HEK293 (cell line): Measurements from ENCODE around the gene ZNF423.

Experiments
- CTCF ChIA-PET: fragments of 350-600 bp; formaldehyde crosslinking; extraction: SDS; loops from one replicate; lab custom pipeline; 2021; ENCODE audit warnings: antibody characterized with exemption; lab: Yijun Ruan, JAX
- POLR2A ChIA-PET: fragments of 300-600 bp; formaldehyde crosslinking; extraction: SDS; loops from one replicate; lab custom pipeline; 2020; ENCODE audit warnings: antibody characterized with exemption, inconsistent platforms; lab: Yijun Ruan, JAX
- H3K27ac ChIP-seq: fragments of 200-500 bp; sonication (Bioruptor generic); 2 replicates; pipeline ENCODE4 v1.5.1; 2014; ENCODE audit warnings: low read depth, low read length, control low read depth, inconsistent platforms; ENCODE audit errors: extremely low read depth
- H3K36me3 ChIP-seq, 2 experiments: fragments of 200-500 bp in 1 of 2; sonication (Bioruptor generic) in 1 of 2; 1 replicate in 1 of 2; 2 replicates in 1 of 2; pipeline ENCODE4 v1.5.1; 2014 to 2017; ENCODE audit warnings: inconsistent platforms in 2 of 2, low read length in 2 of 2; ENCODE audit not compliant: control insufficient read depth in 2 of 2, insufficient read depth in 1 of 2
- H3K4me1 ChIP-seq: fragments of 200-500 bp; sonication (Bioruptor generic); 2 replicates; pipeline ENCODE4 v1.5.1; 2014; ENCODE audit warnings: mild to moderate bottlenecking, low read length, inconsistent platforms; ENCODE audit not compliant: control insufficient read depth, insufficient read depth
- H3K4me3 ChIP-seq: 2 replicates; pipeline ENCODE4 v1.5.1; 2011; ENCODE audit warnings: low read depth, mild to moderate bottlenecking, control low read depth, low read length, moderate library complexity
- H3K9me3 ChIP-seq: fragments of 200-500 bp; sonication (Bioruptor generic); 2 replicates; pipeline ENCODE4 v1.5.1; 2014; ENCODE audit warnings: low read depth, low read length, inconsistent platforms; ENCODE audit not compliant: control insufficient read depth, insufficient read depth
- GFI1B ChIP-seq: fragments of 450-650 bp; formaldehyde crosslinking; IDR thresholded peaks from 2 replicates; pipeline ENCODE4 v1.5.1; 2016; ENCODE audit warnings: missing biosample characterization, missing genetic modification characterization
- GLIS2 ChIP-seq: fragments of 450-650 bp; formaldehyde crosslinking; IDR thresholded peaks from 2 replicates; pipeline ENCODE4 v1.5.1; 2016; ENCODE audit warnings: missing biosample characterization, missing genetic modification characterization
- IKZF3 ChIP-seq: fragments of 450-650 bp; IDR thresholded peaks from 2 replicates; pipeline ENCODE4 v1.5.0; 2018; ENCODE audit warnings: missing biosample characterization, mild to moderate bottlenecking, missing genetic modification characterization, moderate library complexity
- KLF1 ChIP-seq: fragments of 450-650 bp; formaldehyde crosslinking; IDR thresholded peaks from 2 replicates; pipeline ENCODE4 v1.5.1; 2016; ENCODE audit warnings: missing biosample characterization, missing genetic modification characterization
- MEIS1 ChIP-seq: sonication (generic); formaldehyde crosslinking; IDR thresholded peaks from 2 replicates; pipeline ENCODE4 v1.8.1; 2022; ENCODE audit warnings: missing genetic modification reagents, mild to moderate bottlenecking, borderline replicate concordance
- OSR2 ChIP-seq: fragments of 450-650 bp; formaldehyde crosslinking; IDR thresholded peaks from 2 replicates; pipeline ENCODE4 v1.5.1; 2016; ENCODE audit warnings: missing biosample characterization, missing genetic modification characterization
- SCRT2 ChIP-seq: fragments of 450-650 bp; formaldehyde crosslinking; IDR thresholded peaks from 2 replicates; pipeline ENCODE4 v1.5.1; 2016; ENCODE audit warnings: missing biosample characterization, missing genetic modification characterization
- SETDB1 ChIP-seq: IDR thresholded peaks from one replicate; pipeline ENCODE4 v1.6.1; 2017; ENCODE audit warnings: mild to moderate bottlenecking, low read length, moderate library complexity, mixed read lengths; ENCODE audit not compliant: insufficient read length
- TRIM28 ChIP-seq: IDR thresholded peaks from 2 replicates; pipeline ENCODE4 v1.6.1; 2011; ENCODE audit warnings: low read length, control low read depth, borderline replicate concordance
- ZNF121 ChIP-seq: fragments of 450-650 bp; formaldehyde crosslinking; IDR thresholded peaks from 2 replicates; pipeline ENCODE4 v1.5.1; 2016; ENCODE audit warnings: missing biosample characterization, missing genetic modification characterization
- ZNF132 ChIP-seq: fragments of 450-650 bp; formaldehyde crosslinking; IDR thresholded peaks from 2 replicates; pipeline ENCODE4 v1.5.1; 2017; ENCODE audit warnings: missing biosample characterization, missing genetic modification characterization, borderline replicate concordance
- ZNF157 ChIP-seq: fragments of 450-650 bp; formaldehyde crosslinking; IDR thresholded peaks from 2 replicates; pipeline ENCODE4 v1.5.1; 2016; ENCODE audit warnings: missing biosample characterization, missing genetic modification characterization
- ZNF37A ChIP-seq: fragments of 450-650 bp; IDR thresholded peaks from 2 replicates; pipeline ENCODE4 v1.5.1; 2018; ENCODE audit warnings: missing biosample characterization, missing genetic modification characterization
- ZNF48 ChIP-seq: fragments of 450-650 bp; formaldehyde crosslinking; IDR thresholded peaks from 2 replicates; pipeline ENCODE4 v1.5.1; 2016; ENCODE audit warnings: missing biosample characterization, missing genetic modification characterization
- ZNF510 ChIP-seq: fragments of 450-650 bp; formaldehyde crosslinking; IDR thresholded peaks from 2 replicates; pipeline ENCODE4 v1.5.1; 2018; ENCODE audit warnings: mild to moderate bottlenecking, missing genetic modification characterization, missing biosample characterization; ENCODE audit not compliant: insufficient replicate concordance
- ZNF530 ChIP-seq: fragments of 450-650 bp; formaldehyde crosslinking; IDR thresholded peaks from 2 replicates; pipeline ENCODE4 v1.5.1; 2016; ENCODE audit warnings: low read depth, missing biosample characterization, missing genetic modification characterization
- ZNF558 ChIP-seq: fragments of 450-650 bp; formaldehyde crosslinking; IDR thresholded peaks from 2 replicates; pipeline ENCODE4 v1.5.1; 2016; ENCODE audit warnings: missing biosample characterization, missing genetic modification characterization
- ZNF610 ChIP-seq: fragments of 450-650 bp; formaldehyde crosslinking; IDR thresholded peaks from 2 replicates; pipeline ENCODE4 v1.5.1; 2016; ENCODE audit warnings: missing biosample characterization, missing genetic modification characterization, borderline replicate concordance
- ZNF624 ChIP-seq: fragments of 450-650 bp; formaldehyde crosslinking; IDR thresholded peaks from 2 replicates; pipeline ENCODE4 v1.5.1; 2017; ENCODE audit warnings: missing biosample characterization, missing genetic modification characterization
- ZNF654 ChIP-seq: fragments of 450-650 bp; formaldehyde crosslinking; IDR thresholded peaks from 2 replicates; pipeline ENCODE4 v1.5.1; 2016; ENCODE audit warnings: low read depth, missing biosample characterization, missing genetic modification characterization
- ZNF701 ChIP-seq: fragments of 450-650 bp; formaldehyde crosslinking; IDR thresholded peaks from 2 replicates; pipeline ENCODE4 v1.5.1; 2016; ENCODE audit warnings: missing biosample characterization, missing genetic modification characterization
- ZNF776 ChIP-seq: fragments of 450-650 bp; formaldehyde crosslinking; IDR thresholded peaks from 2 replicates; pipeline ENCODE4 v1.5.0; 2017; ENCODE audit warnings: missing biosample characterization, missing genetic modification characterization, borderline replicate concordance
- TF ChIP-seq, protein P1 (sequence below): fragments of 450-650 bp; formaldehyde crosslinking; IDR thresholded peaks from 2 replicates; pipeline ENCODE4 v1.5.1; 2016; ENCODE audit warnings: missing biosample characterization, missing genetic modification characterization, borderline replicate concordance
- TF ChIP-seq, protein P2 (sequence below): fragments of 450-650 bp; IDR thresholded peaks from 2 replicates; pipeline ENCODE4 v1.5.1; 2018; ENCODE audit warnings: missing biosample characterization, mild to moderate bottlenecking, missing genetic modification characterization

Gene ZNF423

DNA sequence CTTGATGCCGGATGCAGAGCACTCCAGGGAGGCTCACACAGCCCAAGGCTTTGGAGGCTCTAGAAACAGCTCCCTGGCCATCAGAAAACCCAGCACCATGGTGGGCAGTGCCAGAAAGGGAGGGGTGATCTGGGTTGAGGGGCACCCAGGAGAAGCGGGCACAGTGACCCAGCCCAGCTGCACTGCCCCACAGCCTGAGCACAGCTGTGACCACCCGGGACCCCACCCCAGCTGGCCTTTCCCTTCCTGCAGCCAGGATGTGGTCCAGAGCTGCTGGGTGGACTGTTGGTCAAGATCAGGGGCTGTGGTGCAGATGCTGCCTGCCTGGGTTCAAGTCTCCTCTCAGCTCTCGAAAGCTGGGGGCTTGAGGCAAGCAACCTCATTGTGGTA lies 223.1 kb downstream of the ZNF423 start:
- H3K4me1 ChIP-seq, result no peaks in the 10 kb centered on the region
- POLR2A ChIA-PET, result no interaction called here
- no peak overlapping the region for H3K4me3 ChIP-seq
- H3K9me3 ChIP-seq, result no peaks in the 10 kb centered on the region
- H3K36me3 ChIP-seq, result peaks cover 0 to 19% of the 10 kb centered on the region in 2 experiments; a peak in 1 of 3 replicates
- TF ChIP-seq ZNF157 (tag by site-specific recombination), result no peak
- TF ChIP-seq ZNF654 (tag by site-specific recombination), result no peak
- no peak for TF ChIP-seq OSR2
- no peak for TF ChIP-seq ZNF510 (tag by site-specific recombination)
- TF ChIP-seq ZNF776, result no peak
- TF ChIP-seq KLF1, result no peak
- no peak for TF ChIP-seq IKZF3 (tag by site-specific recombination)
- no peak for TF ChIP-seq ZNF530
- no peak for TF ChIP-seq TRIM28
- TF ChIP-seq GFI1B, result no peak
- no peak for TF ChIP-seq ZNF610
- TF ChIP-seq, all 188 proteins: peak for 0
- H3K27ac ChIP-seq, result no peak overlapping the region
- CTCF ChIA-PET, result interaction anchor here (1.2 kb wide), 1 partner anchor 167 kb away, joined by 3 read pairs; no protein-coding TSS in a partner anchor

DNA sequence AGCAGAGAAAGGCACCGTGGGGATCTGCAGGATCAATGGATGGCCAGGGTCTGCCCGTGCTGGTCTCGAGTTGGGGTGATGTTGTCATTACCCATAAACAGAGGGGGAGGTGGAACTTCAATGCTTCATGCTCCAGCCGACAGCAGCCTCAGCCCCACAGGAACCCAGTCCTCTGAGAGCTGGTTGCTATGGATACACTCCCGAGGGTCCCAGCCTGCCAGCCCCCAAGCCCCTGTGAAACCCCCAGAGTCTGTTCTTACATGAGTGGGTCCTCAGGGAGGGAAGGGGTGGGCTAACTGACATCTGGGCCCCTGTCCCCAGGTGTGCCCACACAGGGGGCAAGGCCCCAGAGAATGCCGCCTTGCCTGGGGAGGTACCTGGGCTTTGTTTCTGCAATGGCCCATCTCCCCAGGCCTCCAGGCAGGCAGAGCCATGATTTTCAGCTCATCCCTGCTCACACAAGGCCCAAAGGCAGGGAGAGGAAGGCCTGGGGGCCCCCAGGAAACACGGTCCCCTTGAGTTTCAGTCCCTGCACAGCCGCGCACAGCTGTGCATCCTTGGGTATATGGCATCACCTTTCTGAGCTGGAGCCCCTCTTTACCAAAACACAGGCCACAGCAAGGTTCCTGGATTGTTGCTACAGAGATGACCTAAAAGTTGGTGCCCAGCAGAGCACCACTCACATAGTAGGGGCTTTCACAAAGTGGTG lies 223.7 kb downstream of the ZNF423 start:
- Histone ChIP-seq H3K4me1 (no peaks in the 10 kb centered on the region), H3K4me3 (no peak overlapping the region), H3K36me3 (peaks cover 0 to 14% of the 10 kb centered on the region in 2 experiments; a peak in 1 of 3 replicates), H3K9me3 (no peaks in the 10 kb centered on the region), H3K27ac (no peak overlapping the region)
- POLR2A ChIA-PET, result no interaction called here
- no peak for TF ChIP-seq MEIS1 (CRISPR knock-in tag)
- TF ChIP-seq ZNF48, result no peak
- no peak for TF ChIP-seq ZNF132 (tag by site-specific recombination)
- TF ChIP-seq ZNF157 (tag by site-specific recombination), result no peak
- TF ChIP-seq ZNF121 (tag by site-specific recombination), result no peak
- TF ChIP-seq SCRT2 (tag by site-specific recombination), result no peak
- TF ChIP-seq, protein P1, sequence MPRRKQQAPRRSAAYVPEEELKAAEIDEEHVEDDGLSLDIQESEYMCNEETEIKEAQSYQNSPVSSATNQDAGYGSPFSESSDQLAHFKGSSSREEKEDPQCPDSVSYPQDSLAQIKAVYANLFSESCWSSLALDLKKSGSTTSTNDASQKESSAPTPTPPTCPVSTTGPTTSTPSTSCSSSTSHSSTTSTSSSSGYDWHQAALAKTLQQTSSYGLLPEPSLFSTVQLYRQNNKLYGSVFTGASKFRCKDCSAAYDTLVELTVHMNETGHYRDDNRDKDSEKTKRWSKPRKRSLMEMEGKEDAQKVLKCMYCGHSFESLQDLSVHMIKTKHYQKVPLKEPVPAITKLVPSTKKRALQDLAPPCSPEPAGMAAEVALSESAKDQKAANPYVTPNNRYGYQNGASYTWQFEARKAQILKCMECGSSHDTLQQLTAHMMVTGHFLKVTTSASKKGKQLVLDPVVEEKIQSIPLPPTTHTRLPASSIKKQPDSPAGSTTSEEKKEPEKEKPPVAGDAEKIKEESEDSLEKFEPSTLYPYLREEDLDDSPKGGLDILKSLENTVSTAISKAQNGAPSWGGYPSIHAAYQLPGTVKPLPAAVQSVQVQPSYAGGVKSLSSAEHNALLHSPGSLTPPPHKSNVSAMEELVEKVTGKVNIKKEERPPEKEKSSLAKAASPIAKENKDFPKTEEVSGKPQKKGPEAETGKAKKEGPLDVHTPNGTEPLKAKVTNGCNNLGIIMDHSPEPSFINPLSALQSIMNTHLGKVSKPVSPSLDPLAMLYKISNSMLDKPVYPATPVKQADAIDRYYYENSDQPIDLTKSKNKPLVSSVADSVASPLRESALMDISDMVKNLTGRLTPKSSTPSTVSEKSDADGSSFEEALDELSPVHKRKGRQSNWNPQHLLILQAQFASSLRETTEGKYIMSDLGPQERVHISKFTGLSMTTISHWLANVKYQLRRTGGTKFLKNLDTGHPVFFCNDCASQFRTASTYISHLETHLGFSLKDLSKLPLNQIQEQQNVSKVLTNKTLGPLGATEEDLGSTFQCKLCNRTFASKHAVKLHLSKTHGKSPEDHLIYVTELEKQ (tag by site-specific recombination), result no peak
- TF ChIP-seq, protein P2, sequence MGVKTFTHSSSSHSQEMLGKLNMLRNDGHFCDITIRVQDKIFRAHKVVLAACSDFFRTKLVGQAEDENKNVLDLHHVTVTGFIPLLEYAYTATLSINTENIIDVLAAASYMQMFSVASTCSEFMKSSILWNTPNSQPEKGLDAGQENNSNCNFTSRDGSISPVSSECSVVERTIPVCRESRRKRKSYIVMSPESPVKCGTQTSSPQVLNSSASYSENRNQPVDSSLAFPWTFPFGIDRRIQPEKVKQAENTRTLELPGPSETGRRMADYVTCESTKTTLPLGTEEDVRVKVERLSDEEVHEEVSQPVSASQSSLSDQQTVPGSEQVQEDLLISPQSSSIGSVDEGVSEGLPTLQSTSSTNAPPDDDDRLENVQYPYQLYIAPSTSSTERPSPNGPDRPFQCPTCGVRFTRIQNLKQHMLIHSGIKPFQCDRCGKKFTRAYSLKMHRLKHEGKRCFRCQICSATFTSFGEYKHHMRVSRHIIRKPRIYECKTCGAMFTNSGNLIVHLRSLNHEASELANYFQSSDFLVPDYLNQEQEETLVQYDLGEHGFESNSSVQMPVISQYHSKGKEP (tag by site-specific recombination), result no peak
- TF ChIP-seq ZNF558 (tag by site-specific recombination), result no peak
- TF ChIP-seq GLIS2 (tag by site-specific recombination), result no peak
- TF ChIP-seq SETDB1, result no peak
- TF ChIP-seq ZNF37A, result no peak
- TF ChIP-seq ZNF701, result no peak
- TF ChIP-seq ZNF624 (tag by site-specific recombination), result no peak
- CTCF ChIA-PET, result interaction anchor here (1.2 kb wide), 1 partner anchor 166 kb away, joined by 3 read pairs; no protein-coding TSS in a partner anchor
